IMR-90 (cell line): Measurements from ENCODE around the gene RRP15. TPM values are rescaled to one million over a fixed set of nuclear protein-coding genes. Genes with fewer than 3 reads are reported as not detected.

Experiments
- ATAC-seq: fragments of 200-7000 bp; cut with Tn5 transposase; 2 replicates; pipeline ENCODE4 v1.9.1; 2020; ENCODE audit warnings: low read depth, mild to moderate bottlenecking, moderate library complexity
- BruUV-seq: library from RNA; stranded (reverse); fragments of 400-500 nt; replicated peaks from 2 replicates; lab custom pipeline; 2021; lab: Mats Ljungman, UMichigan
- CTCF ChIA-PET: fragments of 300-600 bp; formaldehyde crosslinking; extraction: SDS; loops from one replicate; lab custom pipeline; 2021; ENCODE audit warnings: antibody characterized with exemption; lab: Yijun Ruan, JAX
- POLR2A ChIA-PET: fragments of 300-600 bp; sonication (Branson Sonifier 250); formaldehyde crosslinking; loops from one replicate; lab custom pipeline; 2022; ENCODE audit warnings: antibody characterized with exemption; ENCODE audit not compliant: unreplicated experiment; lab: Charles Lee
- DNase-seq: peaks from one replicate; pipeline ENCODE4 v3.0.0; 2013
- H2AFZ ChIP-seq: replicated peaks from 2 replicates; pipeline ENCODE3; 2013; ENCODE audit warnings: low read length, mild to moderate bottlenecking; ENCODE audit not compliant: poor library complexity
- H2AK5ac ChIP-seq: 2 replicates; pipeline ENCODE4 v1.6.1; 2013; ENCODE audit warnings: low read depth, low read length, inconsistent platforms
- H2AK9ac ChIP-seq: replicated peaks from 2 replicates; pipeline ENCODE3; 2013; ENCODE audit warnings: mild to moderate bottlenecking, low read depth, low read length, moderate library complexity; ENCODE audit not compliant: poor library complexity
- H2BK120ac ChIP-seq: 2 replicates; pipeline ENCODE4 v1.6.1; 2013; ENCODE audit warnings: low read depth, low read length, inconsistent platforms
- H2BK15ac ChIP-seq: 3 replicates; pipeline ENCODE4 v1.6.1; 2013; ENCODE audit warnings: low read depth, low read length, inconsistent platforms
- H2BK20ac ChIP-seq: 2 replicates; pipeline ENCODE4 v1.6.1; 2013; ENCODE audit warnings: low read depth, mild to moderate bottlenecking, inconsistent platforms, low read length, moderate library complexity
- H2BK5ac ChIP-seq: 2 replicates; pipeline ENCODE4 v1.6.1; 2013; ENCODE audit warnings: mild to moderate bottlenecking, low read depth, low read length, inconsistent platforms; ENCODE audit not compliant: poor library complexity, severe bottlenecking
- H3K14ac ChIP-seq: replicated peaks from 2 replicates; pipeline ENCODE4 v1.6.1; 2013; ENCODE audit warnings: low read depth, low read length, inconsistent platforms
- H3K18ac ChIP-seq: 2 replicates; pipeline ENCODE4 v1.6.1; 2013; ENCODE audit warnings: low read depth, low read length, control low read depth
- H3K23ac ChIP-seq: 2 replicates; pipeline ENCODE4 v1.6.1; 2013; ENCODE audit warnings: low read depth, low read length, inconsistent platforms
- H3K27ac ChIP-seq: 2 replicates; pipeline ENCODE4 v1.5.1; 2013; ENCODE audit warnings: mild to moderate bottlenecking, control low read depth, low read length; ENCODE audit not compliant: insufficient read depth
- H3K27me3 ChIP-seq: 2 replicates; pipeline ENCODE4 v1.6.1; 2013; ENCODE audit warnings: low read length; ENCODE audit not compliant: control insufficient read depth, insufficient read depth
- H3K36me3 ChIP-seq: 2 replicates; pipeline ENCODE4 v1.6.1; 2013; ENCODE audit warnings: low read length, mixed read lengths; ENCODE audit not compliant: control insufficient read depth, insufficient read depth
- H3K4ac ChIP-seq: 2 replicates; pipeline ENCODE4 v1.6.1; 2013; ENCODE audit warnings: low read depth, low read length, inconsistent platforms
- H3K4me1 ChIP-seq: 2 replicates; pipeline ENCODE4 v1.6.1; 2013; ENCODE audit warnings: low read length, mixed read lengths; ENCODE audit not compliant: control insufficient read depth, insufficient read depth
- H3K4me2 ChIP-seq: 2 replicates; pipeline ENCODE4 v1.6.1; 2013; ENCODE audit warnings: low read depth, mild to moderate bottlenecking, control low read depth, low read length, moderate library complexity
- H3K4me3 ChIP-seq: 2 replicates; pipeline ENCODE4 v1.5.1; 2013; ENCODE audit warnings: low read depth, mild to moderate bottlenecking, control low read depth, low read length, moderate library complexity; ENCODE audit not compliant: insufficient read depth
- H3K56ac ChIP-seq: 2 replicates; pipeline ENCODE4 v1.6.1; 2013; ENCODE audit warnings: low read length, inconsistent platforms; ENCODE audit not compliant: insufficient read depth; ENCODE audit errors: extremely low read depth
- H3K79me1 ChIP-seq, 2 experiments: 2 replicates each; pipeline ENCODE4 v1.6.1; 2013; ENCODE audit warnings: low read length in 2 of 2, inconsistent platforms in 1 of 2, low read depth in 1 of 2
- H3K9ac ChIP-seq: 2 replicates; pipeline ENCODE4 v1.6.1; 2013; ENCODE audit warnings: low read depth, low read length, control low read depth
- H3K9me1 ChIP-seq: 2 replicates; pipeline ENCODE4 v1.6.1; 2013; ENCODE audit warnings: low read length, inconsistent platforms; ENCODE audit not compliant: insufficient read depth
- H3K9me3 ChIP-seq: 2 replicates; pipeline ENCODE4 v1.6.1; 2013; ENCODE audit warnings: low read length; ENCODE audit not compliant: control insufficient read depth, insufficient read depth
- H4K20me1 ChIP-seq: 2 replicates; pipeline ENCODE4 v1.6.1; 2013; ENCODE audit warnings: low read length, inconsistent platforms; ENCODE audit not compliant: insufficient read depth
- H4K5ac ChIP-seq: 2 replicates; pipeline ENCODE4 v1.6.1; 2013; ENCODE audit warnings: mild to moderate bottlenecking, low read depth, low read length, control low read depth
- H4K8ac ChIP-seq, 2 experiments: 2 replicates each; pipeline ENCODE4 v1.6.1; 2013; ENCODE audit warnings: low read depth in 2 of 2, low read length in 2 of 2, control low read depth in 1 of 2, inconsistent platforms in 1 of 2
- H4K91ac ChIP-seq: 2 replicates; pipeline ENCODE4 v1.6.1; 2013; ENCODE audit warnings: low read depth, low read length, inconsistent platforms; ENCODE audit not compliant: insufficient read depth
- CEBPB ChIP-seq: IDR thresholded peaks from 2 replicates; pipeline ENCODE4 v1.6.1; 2012; ENCODE audit warnings: low read depth, low read length, improper control_type of control experiment
- CHD1 ChIP-seq: IDR thresholded peaks from 2 replicates; pipeline ENCODE4 v1.6.1; 2012; ENCODE audit warnings: low read depth, low read length, improper control_type of control experiment
- CTCF ChIP-seq: conservative IDR thresholded peaks from 2 replicates; pipeline ENCODE4 v1.5.1; 2012; ENCODE audit warnings: mild to moderate bottlenecking, low read depth, low read length, improper control_type of control experiment
- ELK1 ChIP-seq: fragments of 150-350 bp; IDR thresholded peaks from 2 replicates; pipeline ENCODE4 v1.6.1; 2016; ENCODE audit warnings: low read depth, mild to moderate bottlenecking, low read length, moderate library complexity, borderline replicate concordance
- FOS ChIP-seq: fragments of 150-350 bp; IDR thresholded peaks from 2 replicates; pipeline ENCODE4 v1.6.1; 2016; ENCODE audit warnings: low read depth, low read length
- MAZ ChIP-seq: IDR thresholded peaks from 2 replicates; pipeline ENCODE4 v1.6.1; 2012; ENCODE audit warnings: low read depth, mild to moderate bottlenecking, low read length, improper control_type of control experiment, moderate library complexity, borderline replicate concordance
- NFE2L2 ChIP-seq: fragments of 150-350 bp; IDR thresholded peaks from 2 replicates; pipeline ENCODE4 v1.6.1; 2016; ENCODE audit warnings: low read depth, mild to moderate bottlenecking, low read length
- POLR2A ChIP-seq: IDR thresholded peaks from 2 replicates; pipeline ENCODE4 v1.6.1; 2012; ENCODE audit warnings: mild to moderate bottlenecking, low read depth, low read length
- RCOR1 ChIP-seq: IDR thresholded peaks from 2 replicates; pipeline ENCODE4 v1.6.1; 2012; ENCODE audit warnings: mild to moderate bottlenecking, low read length, improper control_type of control experiment; ENCODE audit not compliant: insufficient replicate concordance
- SMC3 ChIP-seq: fragments of 150-350 bp; IDR thresholded peaks from 2 replicates; pipeline ENCODE4 v1.6.1; 2016; ENCODE audit warnings: low read depth, mild to moderate bottlenecking, antibody characterized with exemption, low read length, moderate library complexity
- USF2 ChIP-seq: fragments of 150-350 bp; IDR thresholded peaks from 2 replicates; pipeline ENCODE4 v1.6.1; 2017; ENCODE audit warnings: mild to moderate bottlenecking, antibody characterized with exemption, low read length, low read depth
- WGBS, 2 experiments: methylation state at CpG; one replicate each; pipeline versions ENCODE4 v1.1.5 to v1.1.7; 2013; ENCODE audit warnings: missing lambda C conversion rate in 2 of 2; ENCODE audit not compliant: insufficient read length in 1 of 2; ENCODE audit errors: extremely low coverage in 2 of 2; 5-methylcytosine and 5-hydroxymethylcytosine counted together
- dilution Hi-C: fragments of 300-500 bp; cut with HindIII; formaldehyde crosslinking; loops from one replicate; pipeline ENCODE4 v1.14.3; 2018; ENCODE audit warnings: low sequenced_read_pairs; ENCODE audit not compliant: unreplicated experiment
- in situ Hi-C: fragments of 300-500 bp; cut with MboI; formaldehyde crosslinking; loops from 3 replicates; pipeline ENCODE4 v1.14.3; 2019; ENCODE audit warnings: low sequenced_read_pairs, inconsistent platforms, mixed read lengths
- intact Hi-C: fragments of 100-400 bp; cut with micrococcal nuclease; formaldehyde crosslinking; loops from 2 replicates; pipeline ENCODE4 v1.10.0; 2022
- polyA plus RNA-seq, 3 experiments: library from polyadenylated mRNA; depleted of rRNA; stranded (reverse); fragments of >200 nt; gene quantifications; 2 replicates each; pipeline ENCODE4 v1.2.3, GENCODE V29; 2012; ENCODE audit warnings: low replicate concordance in 1 of 3
- total RNA-seq: library from RNA; depleted of rRNA; stranded (reverse); fragments of >200 nt; gene quantifications from 2 replicates; pipeline ENCODE4 v1.2.3, GENCODE V29; 2012

Gene RRP15
- total and polyA plus RNA-seq, 2 of the 4 experiments (the other 2 are of a cell fraction) = 3.1 to 4.1 TPM

GRCh38 chr1:218284377-218284916 is 646 bp upstream of the RRP15 start (continued):
- TF ChIP-seq CHD1 = no peak

- dilution Hi-C loops (no loop called here), intact Hi-C loops (no loop called here), in situ Hi-C loops (no loop called here)
- Histone ChIP-seq H3K23ac (no peak overlapping the region), H2BK20ac (no peak overlapping the region), H3K27ac (no peak overlapping the region), H2BK120ac (no peak overlapping the region), H3K27me3 (no peaks in the 10 kb centered on the region), H3K36me3 (peaks cover 2% of the 10 kb centered on the region), H3K79me1 (peaks cover 28 to 31% of the 10 kb centered on the region in 2 experiments), H2AFZ (no peak overlapping the region), H3K14ac (no peak overlapping the region), H2AK5ac (no peak overlapping the region), H2BK15ac (no peak overlapping the region), H4K20me1 (no peaks in the 10 kb centered on the region), H3K4me1 (peaks cover 1% of the 10 kb centered on the region; the same call in 1 of the 2 replicates), H4K91ac (no peak overlapping the region), H4K5ac (no peak overlapping the region), H3K9ac (no peak overlapping the region), H2BK5ac (no peak overlapping the region), H3K18ac (no peak overlapping the region), H3K4ac (no peak overlapping the region), H3K56ac (no peak overlapping the region), H3K9me3 (no peaks in the 10 kb centered on the region), H3K9me1 (no peaks in the 10 kb centered on the region), H2AK9ac (no peak overlapping the region), H3K4me3 (no peak overlapping the region), H3K4me2 (no peak overlapping the region), H4K8ac (no peak overlapping the region)
- CTCF ChIA-PET = no interaction called here
- DNase-seq = no peak
- POLR2A ChIA-PET = no interaction called here
- 100% methylated on average over 1 of the region's 3 CpGs; no CpG with 5 or more reads in 1 of the 2 experiments for WGBS, 2 experiments
- no TSS peak for BruUV-seq
- no peak for TF ChIP-seq SMC3
- no peak for TF ChIP-seq FOS
- TF ChIP-seq RCOR1 = no peak
- no peak for TF ChIP-seq ELK1
- no peak for TF ChIP-seq POLR2A
- TF ChIP-seq CTCF = no peak
- no peak for TF ChIP-seq MAZ
- TF ChIP-seq USF2 = no peak
- TF ChIP-seq CEBPB = no peak
- no peak for TF ChIP-seq NFE2L2
- ATAC-seq = no peak
Observed at GRCh38 chr1:218292515-218292914, 7.4 kb downstream of the RRP15 start.
